ENCODE data around the gene PKD1.

Gene PKD1

DNA sequence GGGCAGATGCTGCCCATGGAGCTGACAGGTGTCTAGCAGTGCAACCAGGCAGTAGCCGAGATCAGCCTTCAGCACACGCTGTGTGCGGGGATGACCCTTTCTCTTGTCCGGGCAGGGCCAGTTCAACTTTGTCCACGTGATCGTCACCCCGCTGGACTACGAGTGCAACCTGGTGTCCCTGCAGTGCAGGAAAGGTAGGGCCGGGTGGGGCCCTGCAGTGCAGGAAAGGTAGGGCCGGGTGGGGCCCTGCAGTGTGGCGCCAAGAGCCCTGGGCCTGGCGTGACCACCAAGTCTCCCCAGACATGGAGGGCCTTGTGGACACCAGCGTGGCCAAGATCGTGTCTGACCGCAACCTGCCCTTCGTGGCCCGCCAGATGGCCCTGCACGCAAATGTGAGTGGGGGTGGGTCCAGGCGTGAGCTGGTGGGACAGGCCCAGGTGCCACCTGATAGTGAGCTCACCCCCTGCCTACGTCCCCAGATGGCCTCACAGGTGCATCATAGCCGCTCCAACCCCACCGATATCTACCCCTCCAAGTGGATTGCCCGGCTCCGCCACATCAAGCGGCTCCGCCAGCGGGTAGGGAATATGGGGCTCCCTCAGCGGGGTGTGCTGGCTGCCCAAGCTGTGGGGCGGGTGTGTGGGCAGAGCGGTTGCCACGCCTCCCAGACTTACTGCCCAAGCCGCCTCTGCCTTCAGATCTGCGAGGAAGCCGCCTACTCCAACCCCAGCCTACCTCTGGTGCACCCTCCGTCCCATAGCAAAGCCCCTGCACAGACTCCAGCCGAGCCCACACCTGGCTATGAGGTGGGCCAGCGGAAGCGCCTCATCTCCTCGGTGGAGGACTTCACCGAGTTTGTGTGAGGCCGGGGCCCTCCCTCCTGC, 47.7 kb downstream of the PKD1 start:
- DNase-seq (ENCODE audit: low spot score): no peak

DNA sequence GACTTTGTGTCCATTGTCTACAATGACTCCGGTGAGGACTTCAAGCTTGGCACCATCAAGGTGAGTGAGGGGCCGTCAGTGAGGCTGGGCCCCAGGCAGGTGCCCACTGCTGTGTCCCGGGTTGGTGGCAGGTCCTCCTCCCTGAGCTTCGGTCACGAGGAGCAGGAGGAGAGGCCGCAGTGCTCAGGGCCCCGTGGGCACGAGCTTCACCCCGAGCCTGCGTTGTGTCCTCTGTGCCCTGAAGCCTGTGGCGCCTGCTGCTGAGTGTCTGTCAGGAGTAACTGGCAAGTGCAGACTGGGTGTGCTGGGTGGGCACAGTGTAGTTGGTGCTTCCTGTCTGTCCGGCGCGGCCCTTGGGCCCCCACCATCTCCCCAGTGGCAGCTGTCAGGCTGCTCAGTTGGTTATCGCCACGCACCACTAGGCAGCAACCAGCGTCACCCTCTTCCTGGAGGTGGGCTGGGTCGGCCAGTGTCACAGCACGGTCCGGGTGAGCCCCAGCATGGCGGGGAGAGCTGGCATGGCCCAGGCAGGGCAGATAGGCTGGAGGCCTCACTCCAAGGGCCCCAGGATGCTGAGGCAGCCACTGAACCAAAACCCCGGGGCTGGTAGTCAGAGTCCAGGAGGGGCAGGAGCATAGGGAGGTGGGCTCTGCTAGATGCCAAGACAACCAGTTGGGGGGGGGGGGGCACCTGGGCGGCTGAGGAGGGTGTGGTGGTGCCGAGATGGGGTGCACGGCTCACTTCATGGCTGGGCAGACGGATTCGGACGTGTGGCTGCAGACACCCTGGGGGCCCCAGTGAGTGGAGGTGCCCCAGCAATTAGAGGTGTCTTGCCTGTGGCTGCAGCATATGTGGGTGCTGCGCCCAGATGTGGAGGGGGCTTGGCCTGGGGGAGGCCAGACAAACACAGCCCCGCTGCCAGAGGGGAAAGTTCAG, 48.6 kb downstream of the PKD1 start:
- DNase-seq (ENCODE audit: low spot score): no peak

DNA sequence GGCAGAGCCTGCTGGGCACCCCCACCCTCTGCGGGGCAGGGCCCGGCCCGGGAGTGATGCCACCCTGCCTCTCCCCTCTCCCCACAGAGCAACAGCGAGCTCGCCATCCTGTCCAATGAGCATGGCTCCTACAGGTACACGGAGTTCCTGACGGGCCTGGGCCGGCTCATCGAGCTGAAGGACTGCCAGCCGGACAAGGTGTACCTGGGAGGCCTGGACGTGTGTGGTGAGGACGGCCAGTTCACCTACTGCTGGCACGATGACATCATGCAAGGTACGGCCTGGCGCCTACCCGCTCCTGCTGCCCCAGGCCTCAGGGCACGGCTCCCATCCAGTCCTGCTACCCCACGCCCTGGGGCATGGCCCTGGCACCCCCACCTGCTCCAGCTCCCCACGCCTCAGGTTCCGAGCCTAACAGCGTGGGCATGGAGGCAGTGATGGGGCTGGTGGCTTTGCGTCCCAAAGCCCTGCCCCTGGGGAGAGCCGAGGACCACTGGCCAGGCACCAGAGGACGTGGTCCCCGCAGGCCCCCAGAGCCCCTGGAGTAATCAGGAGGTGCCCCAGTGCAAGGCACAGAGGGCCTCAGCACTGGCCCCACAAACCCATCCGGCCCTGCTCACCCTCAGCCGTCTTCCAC, 49.5 kb downstream of the PKD1 start:
- DNase-seq (ENCODE audit: low spot score): no peak

DNA sequence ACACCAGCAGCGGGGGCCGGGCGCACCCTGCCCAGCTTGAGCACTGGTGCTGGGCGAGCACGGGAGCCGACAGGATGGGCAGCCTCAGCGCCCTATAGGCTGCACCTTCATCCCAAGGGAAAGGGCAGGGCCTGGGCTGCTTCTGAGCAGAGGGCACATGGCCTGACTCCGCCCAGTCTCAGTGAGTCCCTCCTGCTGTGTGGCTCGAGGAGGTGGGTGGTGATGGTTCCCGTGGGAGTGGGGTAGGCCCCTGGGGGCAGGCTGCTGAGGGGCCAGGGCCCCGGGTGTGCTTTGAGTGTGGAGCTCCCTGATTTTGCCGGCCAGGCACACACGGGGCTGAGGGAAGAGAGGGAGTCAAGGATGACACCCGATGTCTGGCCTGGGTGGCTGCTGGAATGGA, 50.0 kb downstream of the PKD1 start:
- DNase-seq (ENCODE audit: low spot score): no peak

DNA sequence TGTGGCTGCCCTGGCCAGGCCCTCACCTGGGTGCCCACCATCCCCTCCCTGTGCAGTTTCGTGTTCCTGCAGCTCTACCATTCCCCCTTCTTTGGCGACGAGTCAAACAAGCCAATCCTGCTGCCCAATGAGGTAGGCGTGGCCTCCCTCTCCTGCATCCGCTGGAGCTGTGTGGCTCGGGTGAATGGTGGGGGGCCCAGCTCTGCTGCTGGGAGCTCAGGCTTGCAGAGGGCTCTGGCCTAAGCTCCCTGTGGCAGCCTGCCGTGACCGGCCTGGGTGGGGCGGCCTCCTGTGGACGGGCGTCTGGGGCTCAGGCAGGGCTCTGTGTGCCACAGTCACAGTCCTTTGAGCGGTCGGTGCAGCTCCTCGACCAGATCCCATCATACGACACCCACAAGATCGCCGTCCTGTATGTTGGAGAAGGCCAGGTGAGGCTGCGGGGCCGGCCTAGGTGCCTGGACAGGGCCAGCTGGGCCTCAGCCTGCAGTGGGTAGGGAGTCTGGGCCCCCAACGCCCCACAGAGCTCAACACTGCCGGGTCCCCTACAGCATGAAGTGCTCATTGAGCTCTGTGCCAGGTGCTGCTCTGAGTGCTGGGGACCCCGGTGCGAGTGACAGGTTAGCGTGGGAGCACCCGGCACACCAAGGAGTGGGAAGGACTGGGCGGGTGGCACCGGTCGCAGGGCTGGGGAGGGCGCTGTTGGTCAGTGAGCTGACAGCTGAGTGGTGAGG, 50.6 kb downstream of the PKD1 start:
- DNase-seq (ENCODE audit: low spot score): no peak

DNA sequence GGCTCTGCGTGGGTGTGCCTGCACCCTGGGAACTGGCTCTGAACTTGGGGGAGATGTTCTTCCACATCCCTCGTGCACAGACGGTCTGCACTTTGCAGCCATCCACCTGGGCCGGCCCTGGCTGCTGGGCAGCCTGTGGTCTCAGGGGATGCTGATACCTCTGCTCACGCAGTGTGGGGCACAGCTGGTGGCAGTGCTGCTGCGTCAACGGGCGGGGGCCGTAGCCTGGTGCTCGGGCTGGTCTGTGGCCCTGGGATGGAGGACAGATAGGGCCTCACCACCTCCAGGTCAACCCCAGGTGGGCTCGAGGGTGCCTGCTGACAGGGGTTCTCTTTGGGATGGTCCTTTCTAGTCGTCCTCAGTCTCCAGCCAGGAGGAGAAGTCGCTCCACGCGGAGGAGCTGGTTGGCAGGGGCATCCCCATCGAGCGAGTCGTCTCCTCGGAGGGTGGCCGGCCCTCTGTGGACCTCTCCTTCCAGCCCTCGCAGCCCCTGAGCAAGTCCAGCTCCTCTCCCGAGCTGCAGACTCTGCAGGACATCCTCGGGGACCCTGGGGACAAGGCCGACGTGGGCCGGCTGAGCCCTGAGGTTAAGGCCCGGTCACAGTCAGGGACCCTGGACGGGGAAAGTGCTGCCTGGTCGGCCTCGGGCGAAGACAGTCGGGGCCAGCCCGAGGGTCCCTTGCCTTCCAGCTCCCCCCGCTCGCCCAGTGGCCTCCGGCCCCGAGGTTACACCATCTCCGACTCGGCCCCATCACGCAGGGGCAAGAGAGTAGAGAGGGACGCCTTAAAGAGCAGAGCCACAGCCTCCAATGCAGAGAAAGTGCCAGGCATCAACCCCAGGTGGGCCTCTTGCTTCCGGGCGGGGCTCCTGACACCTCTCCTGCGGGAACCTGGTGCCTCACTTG, 51.6 kb downstream of the PKD1 start:
- no peak for DNase-seq (ENCODE audit: low spot score)

DNA sequence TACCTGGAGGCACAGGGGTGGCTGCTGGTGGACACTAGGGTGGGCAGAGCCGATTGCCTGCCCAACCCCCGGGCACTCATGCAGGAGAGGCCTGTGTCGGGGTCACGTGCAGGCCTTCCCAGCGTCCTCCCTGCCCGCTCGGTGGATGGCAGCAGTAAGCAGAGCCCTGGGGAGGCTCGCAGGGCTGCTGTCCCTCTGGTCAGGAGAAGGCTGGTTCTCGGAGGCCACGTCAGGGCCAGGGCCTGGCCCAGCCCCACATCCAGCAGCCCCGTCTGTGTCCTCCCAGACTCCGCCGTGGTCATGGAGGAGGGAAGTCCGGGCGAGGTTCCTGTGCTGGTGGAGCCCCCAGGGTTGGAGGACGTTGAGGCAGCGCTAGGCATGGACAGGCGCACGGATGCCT, 52.3 kb downstream of the PKD1 start:
- no peak for DNase-seq (ENCODE audit: low spot score)

DNA sequence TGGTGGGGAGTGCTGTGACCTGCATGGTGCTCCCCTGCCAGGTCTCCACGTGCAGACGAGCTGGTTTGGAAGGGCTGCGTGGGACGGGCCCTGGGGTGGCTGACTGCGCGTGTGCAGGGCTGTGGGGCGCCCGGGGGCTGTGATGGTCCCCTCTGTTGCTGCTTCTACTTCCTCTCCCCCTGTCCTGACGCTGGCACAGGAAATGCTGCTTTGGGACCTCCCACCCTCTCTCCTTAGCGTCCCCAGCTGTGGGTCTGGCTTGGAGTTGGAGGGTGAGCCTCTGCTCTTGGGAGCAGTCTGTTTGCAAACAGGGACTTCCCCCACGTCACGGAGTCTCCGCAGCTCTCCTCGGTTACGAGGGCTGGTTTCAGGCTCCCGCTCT, 52.7 kb downstream of the PKD1 start:
- DNase-seq (ENCODE audit: low spot score): no peak

DNA sequence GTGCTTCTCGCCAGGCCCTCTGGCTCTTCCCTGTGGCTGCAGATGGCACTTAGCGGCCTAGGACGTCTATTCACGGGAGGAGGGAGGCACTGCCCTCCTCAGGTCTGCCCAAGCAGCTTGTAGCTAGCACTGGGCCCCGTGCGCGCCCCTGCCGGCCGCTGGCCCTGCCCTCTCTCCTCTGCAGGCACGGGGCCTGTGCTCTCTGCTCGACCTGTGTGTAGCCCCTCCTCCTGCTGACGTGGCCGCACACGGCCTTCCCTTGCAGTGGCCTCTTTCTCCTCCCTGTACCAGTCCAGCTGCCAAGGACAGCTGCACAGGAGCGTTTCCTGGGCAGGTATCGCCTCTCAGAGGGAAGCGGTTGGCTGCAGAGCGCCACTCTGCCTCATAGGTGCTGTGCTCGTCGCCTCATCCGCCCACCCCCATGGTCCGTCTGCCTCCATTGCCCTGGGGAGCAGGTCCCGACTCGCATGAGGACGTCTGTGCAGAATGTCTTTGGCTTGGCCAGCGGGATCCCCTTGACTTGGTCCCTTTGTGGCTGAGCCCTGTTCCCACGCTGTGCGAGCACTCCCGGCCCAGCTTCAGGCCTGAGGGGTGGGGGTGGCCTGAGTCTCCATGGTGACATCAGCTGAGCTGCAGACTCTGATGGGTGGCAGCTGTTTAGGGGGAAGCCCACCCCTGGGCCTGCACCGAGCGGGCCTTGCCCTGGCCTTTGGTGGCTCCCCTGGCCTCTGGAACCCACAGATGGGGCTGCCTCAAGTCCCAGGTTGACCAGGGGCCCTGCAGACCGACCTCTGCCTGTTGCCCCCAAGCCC, 53.3 kb downstream of the PKD1 start:
- DNase-seq (ENCODE audit: low spot score): no peak

DNA sequence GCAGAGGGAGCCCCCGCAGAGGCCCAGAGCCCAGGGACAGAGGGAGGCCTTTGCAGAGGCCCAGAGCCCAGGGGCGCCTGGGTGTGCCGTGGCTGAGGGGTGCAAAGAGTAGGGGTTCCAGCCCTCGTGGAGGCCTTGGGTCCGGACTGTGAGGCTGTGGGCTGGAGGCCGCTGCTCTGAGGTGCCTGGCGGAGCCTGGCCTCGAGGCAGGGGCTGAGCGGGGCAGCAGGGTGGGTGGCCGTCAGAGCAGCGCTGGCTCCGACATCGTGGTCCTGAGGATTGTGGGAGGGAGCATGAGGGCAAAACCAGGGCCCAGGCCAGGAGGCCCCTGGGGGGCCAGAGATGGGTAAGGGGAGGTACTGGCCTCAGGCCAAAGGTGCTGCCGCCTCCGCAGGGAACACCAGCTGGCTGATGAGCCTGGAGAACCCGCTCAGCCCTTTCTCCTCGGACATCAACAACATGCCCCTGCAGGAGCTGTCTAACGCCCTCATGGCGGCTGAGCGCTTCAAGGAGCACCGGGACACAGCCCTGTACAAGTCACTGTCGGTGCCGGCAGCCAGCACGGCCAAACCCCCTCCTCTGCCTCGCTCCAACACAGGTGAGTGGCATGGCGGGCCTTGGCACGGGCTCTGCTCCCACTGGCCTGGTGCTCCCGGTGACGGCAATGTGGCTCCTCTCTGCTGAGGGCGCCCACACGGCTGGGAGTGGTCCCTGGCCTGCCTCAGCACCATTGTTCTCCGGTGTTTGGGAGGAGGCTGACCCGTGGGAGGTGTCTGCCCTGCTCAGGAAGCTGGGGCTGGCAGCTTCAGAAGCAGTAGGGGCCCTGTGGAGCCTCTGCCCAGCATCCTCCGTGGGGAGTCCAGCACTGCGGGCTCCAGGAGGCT, 54.3 kb downstream of the PKD1 start:
- no peak for DNase-seq (ENCODE audit: low spot score)

DNA sequence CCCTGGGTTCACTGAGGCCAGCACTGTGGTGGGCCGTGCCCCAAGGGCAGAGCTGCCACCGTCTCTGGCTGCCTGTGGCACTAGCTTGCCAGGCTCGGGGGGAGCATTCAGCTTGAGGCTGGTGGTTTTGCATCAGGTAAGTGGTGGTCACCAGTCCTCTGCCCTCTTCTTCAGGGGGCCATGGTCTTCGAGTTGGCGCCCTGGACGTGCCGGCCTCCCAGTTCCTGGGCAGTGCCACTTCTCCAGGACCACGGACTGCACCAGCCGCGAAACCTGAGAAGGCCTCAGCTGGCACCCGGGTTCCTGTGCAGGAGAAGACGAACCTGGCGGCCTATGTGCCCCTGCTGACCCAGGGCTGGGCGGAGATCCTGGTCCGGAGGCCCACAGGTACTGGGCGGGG, 55.7 kb downstream of the PKD1 start:
- DNase-seq (ENCODE audit: low spot score): no peak

DNA sequence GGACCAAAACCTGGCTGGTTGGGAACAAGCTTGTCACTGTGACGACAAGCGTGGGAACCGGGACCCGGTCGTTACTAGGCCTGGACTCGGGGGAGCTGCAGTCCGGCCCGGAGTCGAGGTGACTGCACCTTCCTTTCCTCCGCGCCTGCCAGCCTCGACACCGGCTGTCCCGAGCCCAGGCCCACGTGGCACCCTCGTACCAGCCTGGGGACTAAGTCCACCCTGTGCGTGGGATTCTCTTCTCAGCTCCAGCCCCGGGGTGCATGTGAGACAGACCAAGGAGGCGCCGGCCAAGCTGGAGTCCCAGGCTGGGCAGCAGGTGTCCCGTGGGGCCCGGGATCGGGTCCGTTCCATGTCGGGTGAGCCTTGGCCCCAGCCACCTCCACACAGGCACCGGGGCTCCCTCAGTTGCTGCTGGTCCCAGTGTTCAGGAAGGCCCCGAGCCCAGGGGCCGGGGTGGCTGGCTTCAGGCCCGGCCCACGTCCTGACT, 56.3 kb downstream of the PKD1 start:
- DNase-seq (ENCODE audit: low spot score): no peak

DNA sequence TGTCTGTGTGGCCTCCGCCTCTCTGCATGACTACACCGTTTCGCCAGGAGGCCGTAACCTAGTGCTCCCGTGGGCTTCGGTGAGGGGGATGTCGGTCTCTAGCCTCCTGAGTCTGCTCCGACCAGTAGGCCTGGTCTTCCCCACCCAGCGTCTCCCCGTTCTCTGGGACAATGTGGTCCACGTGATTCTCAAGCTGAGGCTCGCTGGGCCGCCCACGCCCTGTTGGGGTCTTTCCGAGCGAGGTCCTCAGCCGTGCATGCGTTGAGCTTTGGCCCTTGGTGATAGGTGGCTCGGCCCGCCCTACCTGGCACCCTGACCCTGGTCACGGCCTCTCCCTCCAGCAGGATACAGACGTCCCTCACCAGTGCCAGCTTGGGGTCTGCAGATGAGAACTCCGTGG, 57.0 kb downstream of the PKD1 start:
- no peak for DNase-seq (ENCODE audit: low spot score)

DNA sequence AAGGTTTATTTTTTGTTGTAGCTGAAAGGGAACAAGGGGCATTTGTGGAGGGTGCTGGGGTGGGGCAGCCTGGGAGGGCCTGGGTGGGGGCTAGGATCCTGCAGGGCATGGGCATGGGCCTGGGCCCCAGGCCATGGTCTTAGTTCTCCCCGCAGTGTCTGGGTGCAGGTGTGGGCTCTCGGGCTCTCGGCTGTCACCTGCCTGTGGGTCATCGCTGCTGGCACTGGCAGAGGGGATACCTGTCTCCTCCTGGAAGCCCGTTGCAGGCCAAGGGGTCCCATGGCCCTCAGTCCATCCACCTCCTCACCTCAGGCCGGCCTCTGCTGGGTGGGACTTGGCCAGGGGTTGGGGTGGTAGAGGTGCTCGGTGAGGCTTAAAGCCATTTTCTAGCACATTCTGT, 57.6 kb downstream of the PKD1 start:
- DNase-seq (ENCODE audit: low spot score): no peak

DNA sequence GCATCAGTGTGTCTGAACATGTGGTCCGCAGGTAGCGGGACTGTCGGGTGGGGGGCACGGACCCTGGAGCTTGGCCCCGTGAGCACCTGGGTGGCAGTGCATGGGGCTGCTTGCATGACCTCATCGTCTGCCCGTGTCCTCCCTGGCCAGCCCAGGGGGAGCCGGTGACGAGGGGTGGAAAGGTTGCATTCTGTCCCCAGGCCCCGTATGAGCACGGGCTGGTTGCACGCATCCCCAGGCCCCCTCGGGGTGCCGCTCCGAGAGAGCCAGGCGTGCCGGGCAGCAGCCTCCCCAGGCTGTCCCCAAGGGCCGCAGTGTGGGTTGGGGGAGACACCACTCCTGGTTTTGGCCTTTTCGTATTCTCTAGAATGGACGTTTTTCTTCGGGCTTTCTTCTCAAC, 58.0 kb downstream of the PKD1 start:
- no peak for DNase-seq (ENCODE audit: low spot score)

DNA sequence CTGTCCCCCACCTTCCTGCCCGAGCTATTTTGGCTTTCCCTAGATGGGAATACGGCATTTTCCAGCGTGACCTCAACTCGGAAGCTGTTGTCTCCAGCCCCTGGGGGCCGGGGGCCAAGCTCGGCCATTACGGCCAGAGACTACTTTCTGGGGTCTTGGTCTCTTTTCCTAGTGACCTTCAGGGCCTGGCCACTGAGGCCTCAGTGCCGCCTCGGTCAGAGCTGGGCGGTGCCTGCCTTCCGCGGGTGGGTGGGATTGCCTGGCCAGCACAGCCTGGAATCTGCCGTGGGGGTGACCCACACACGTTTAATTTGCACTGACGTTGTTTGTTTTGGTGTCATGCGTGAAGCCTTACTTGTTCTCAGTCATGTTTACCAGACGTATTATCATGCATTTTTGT, 58.7 kb downstream of the PKD1 start:
- DNase-seq (ENCODE audit: low spot score): no peak

DNA sequence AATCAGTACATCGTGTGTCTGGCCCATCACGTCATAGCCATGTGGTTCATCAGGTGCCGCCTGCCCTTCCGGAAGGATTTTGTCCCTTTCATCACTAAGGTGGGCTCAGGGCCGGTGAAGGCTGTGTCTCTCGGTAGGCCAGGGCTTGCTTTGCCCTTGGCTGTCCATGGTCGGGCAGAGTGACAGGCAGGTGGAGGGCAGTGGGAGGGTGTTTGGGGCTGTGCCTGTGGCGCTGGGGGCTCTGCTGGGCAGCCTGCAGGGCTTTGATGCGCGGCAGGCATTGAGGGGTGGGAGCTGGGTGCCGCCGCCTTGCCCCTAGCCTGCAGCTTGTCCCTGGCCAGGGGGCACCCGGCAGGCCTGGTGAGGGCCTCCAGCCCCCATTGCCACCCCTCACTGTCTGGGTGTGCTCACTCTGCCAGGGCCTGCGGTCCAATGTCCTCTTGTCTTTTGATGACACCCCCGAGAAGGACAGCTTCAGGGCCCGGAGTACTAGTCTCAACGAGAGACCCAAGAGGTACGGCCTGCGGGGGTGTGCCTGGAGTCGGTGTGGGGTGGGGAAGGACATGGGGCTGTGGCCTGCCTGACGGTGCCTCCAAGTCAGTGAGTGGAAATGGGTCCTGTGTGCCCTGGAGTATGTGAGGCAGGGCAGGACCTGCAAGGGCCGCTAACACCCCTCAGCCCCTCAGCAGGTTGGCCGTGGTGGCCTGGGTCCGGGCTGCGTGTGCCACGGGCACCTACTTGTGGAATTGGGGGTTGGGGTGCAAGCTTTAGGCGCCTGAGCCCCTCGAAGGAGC, 59.4 kb downstream of the PKD1 start:
- no peak for DNase-seq (ENCODE audit: low spot score)

DNA sequence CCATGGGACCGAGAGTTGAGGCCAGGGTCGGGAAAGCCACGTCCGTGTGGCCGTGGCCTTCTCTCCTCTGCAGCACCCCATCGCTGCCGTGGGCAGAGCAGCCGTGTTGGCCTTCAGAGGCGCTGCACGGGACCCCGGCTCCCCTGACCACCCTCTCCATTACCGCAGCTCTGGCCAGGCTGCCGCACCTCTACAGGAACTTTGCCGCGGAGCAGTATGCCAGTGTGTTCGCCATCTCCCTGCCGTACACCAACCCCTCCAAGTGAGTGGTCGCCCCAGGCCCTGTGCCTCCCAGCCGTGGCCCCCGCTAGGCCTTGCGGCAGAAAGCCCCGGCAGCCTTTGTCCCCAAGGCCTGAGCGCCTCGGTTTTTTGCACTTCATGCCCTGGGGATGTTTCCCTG, 60.1 kb downstream of the PKD1 start:
- DNase-seq (ENCODE audit: low spot score): no peak
